ENCODE measurements around the gene OR5T1.

OR5T1 gene

DNA sequence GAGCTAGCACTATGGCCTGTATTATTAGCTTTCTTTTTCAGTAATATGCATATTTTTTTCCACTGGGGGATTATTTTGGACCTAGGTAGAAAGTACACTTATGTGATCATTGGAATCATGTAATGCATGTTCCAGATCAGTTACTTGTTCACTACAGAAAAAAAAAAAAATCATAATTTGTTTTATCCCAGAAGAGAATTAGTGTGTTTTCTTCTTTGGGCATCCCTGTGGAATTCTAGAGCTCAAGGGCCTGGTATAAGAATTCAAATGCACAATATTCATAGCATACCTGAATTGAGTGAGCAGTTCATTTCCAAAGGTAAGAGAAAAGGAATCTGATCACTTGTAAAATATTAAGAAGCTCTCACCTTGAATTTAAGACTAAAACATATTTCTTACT is at the start of gene OR5T1:
Gene OR5T1, plus strand, starts transcription at position 301 of the 400 bp plus-strand sequence. CDS start 1,485 bp downstream, outside the sequence.
- no peak for DNase-seq (ENCODE audit: low spot score)

DNA sequence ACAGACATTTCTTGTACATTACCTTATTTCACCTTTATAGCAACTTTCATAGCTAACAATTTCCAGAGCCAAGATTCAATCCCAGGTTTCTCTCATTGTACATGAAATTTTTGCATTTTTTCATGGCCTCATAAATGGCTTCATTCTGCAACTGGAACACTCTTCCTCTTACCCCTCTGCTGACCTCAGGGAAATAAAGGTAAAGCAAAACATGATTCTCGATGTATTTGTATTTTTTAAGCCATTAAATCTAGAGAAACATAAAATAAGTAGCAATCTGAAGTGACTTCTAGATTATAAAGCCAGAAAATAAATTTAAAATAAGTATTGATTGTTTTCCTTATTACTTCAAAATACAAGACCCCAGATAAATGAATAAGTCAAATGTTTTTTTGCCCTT is 39.8 kb upstream of the OR5T1 start, which contains the start of gene OR5T2:
Gene OR5T2, minus strand, starts transcription at position 101 of the 400 bp plus-strand sequence. CDS start 1,193 bp downstream, outside the sequence.
- DNase-seq (ENCODE audit: low spot score) = no peak

DNA sequence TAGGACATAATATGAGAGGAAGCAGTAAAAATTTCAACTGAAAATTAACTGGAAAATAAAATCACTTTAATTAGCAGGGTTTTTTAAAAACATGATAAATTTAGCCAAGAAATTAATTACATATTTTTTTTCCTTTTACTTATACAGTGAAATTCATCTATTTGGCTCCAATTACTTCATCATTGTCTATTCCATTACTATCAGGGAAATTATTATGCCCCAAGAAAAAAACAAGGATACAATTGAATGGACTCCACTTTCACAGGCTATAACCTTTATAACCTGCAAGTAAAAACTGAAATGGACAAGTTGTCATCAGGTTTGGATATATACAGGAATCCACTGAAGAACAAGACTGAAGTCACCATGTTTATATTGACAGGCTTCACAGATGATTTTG is 22.0 kb upstream of the OR5T1 start, which contains the start of gene OR5T3:
Gene OR5T3, plus strand, starts transcription at position 301 of the 400 bp plus-strand sequence. Its CDS starts 0 bp downstream, at position 301.
- no peak for DNase-seq (ENCODE audit: low spot score)

DNA sequence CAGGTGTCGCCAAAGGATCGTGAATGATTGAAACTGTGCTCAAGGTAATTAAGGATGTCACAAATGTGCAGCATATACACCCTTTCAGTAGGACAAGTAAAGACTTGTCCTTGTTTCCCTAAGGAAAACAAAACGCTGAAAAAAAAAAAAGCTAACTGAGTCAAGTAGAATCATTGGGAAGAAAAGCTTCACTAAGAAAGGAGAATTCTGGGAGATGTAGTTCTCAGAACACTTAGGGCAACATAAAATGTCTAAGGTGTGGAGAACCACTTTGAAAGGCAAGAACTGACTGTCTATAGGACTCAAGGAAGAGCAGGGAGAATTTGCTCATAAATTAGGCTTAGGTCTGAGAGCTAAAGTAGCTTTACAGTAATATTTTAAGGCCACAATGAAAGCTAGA is 2.9 kb upstream of the OR5T1 start:
- no peak for DNase-seq (ENCODE audit: low spot score)

DNA sequence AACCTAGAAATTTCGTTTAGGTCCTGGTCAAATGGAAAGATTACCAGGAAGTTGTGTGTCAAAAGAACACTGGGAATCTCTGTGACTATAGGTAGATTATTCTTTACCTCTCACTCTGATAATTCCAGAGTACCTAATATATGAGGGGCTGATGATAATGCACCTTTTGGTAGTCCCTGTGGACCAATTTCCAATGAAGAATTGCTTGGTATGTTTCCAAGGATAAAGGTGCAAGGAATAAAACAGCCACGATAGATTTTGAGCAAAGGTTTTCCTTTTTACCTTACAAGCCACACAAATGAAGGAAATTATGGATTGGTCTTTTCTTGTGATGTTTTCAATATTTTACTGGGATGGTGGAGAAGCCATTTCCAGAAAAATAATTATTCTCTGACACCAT is 18.2 kb downstream of the OR5T1 start, which contains the start of gene OR8H1:
Gene OR8H1, minus strand, starts transcription at position 101 of the 400 bp plus-strand sequence. CDS start 1,192 bp downstream, outside the sequence.
- DNase-seq (ENCODE audit: low spot score) = no peak

DNA sequence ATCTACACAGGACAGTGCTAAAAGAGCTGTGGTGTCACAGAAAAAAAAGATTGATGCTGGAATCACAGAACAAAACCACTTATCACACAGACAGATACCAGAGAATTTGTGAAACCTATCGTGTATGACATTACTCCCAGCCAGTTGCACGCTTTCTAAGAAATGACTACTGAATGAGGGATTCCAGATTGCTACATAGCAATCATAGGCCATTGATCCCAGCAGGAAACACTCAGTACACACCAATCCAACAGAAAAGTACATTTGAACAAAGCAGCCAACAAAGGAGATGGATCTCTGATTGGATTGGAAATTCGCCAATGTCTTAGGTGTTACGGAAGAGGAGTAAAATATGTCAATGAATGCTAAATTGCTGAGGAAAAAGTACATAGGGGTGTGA is 22.9 kb downstream of the OR5T1 start:
- DNase-seq (ENCODE audit: low spot score) = no peak

DNA sequence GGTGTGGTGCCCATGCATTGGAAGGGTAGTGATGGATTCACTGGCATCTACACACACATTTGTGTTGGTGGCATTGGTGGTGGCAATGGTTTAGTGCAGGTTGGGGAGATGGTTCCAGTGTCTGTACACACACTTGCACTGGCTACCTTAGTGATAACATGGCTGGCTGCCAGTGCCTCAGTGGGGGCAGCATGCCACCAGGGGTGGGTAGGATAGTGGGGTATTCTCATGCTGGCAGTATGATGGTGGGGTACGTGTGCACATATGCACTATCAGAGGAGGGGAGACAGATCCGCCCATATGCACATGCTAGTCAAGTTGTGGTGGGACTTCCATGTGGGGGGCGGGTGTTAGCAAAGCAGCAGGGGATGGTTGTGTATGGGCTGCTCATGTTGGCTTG is 33.9 kb downstream of the OR5T1 start:
- no peak for DNase-seq (ENCODE audit: low spot score)

DNA sequence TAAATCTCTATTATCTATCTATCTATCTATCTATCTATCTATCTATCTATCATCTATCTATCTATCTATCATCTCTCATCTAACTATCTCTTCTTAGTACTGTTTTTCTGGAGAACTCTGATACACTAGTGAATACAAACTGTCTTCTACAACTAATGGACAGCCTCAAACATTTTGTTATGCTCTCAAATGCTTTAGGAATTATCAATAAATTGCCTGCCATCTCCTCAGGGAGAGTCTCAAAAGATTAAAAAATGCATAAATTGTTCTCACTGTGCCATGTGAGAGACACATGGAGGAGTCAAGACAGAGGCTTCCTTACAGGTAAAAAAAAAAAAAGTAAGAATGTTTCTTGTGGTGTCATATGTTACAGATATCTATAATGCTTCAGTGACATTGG is 40.9 kb downstream of the OR5T1 start, which contains the start of gene OR8K3:
Gene OR8K3, plus strand, starts transcription at position 301 of the 400 bp plus-strand sequence. CDS start 3,163 bp downstream, outside the sequence.
- DNase-seq (ENCODE audit: low spot score) = no peak

All from AG08395 (cell line).